Effector memory CD4-positive, alpha-beta T cell (primary cell): ENCODE measurements around the gene DEFB125.
"Not testable (repeated sequence)": the region's sequence is repeated elsewhere in the genome, so short reads cannot be mapped to it uniquely, and the experiment has no call there.

ENCODE experiments used
- DNase-seq, 3 donors: peaks; one replicate each; pipeline ENCODE4 v3.0.0-alpha.2; 2020
- H3K27ac ChIP-seq: 2 replicates; pipeline ENCODE4 v1.7.0; 2013; ENCODE audit warnings: mild to moderate bottlenecking, low read length, moderate library complexity; ENCODE audit not compliant: insufficient read depth, poor library complexity, severe bottlenecking
- H3K27me3 ChIP-seq: replicated peaks from 2 replicates; pipeline ENCODE4 v1.7.0; 2013; ENCODE audit warnings: mild to moderate bottlenecking, low read length; ENCODE audit not compliant: insufficient read depth, control insufficient read depth, poor library complexity, severe bottlenecking
- H3K36me3 ChIP-seq: 2 replicates; pipeline ENCODE4 v1.7.0; 2013; ENCODE audit warnings: mild to moderate bottlenecking, low read length, moderate library complexity; ENCODE audit not compliant: control insufficient read depth, insufficient read depth
- H3K4me1 ChIP-seq: 2 replicates; pipeline ENCODE4 v1.7.0; 2013; ENCODE audit warnings: low read length, mild to moderate bottlenecking; ENCODE audit not compliant: control insufficient read depth, insufficient read depth, poor library complexity, severe bottlenecking
- H3K4me3 ChIP-seq: 2 replicates; pipeline ENCODE4 v1.7.0; 2013; ENCODE audit warnings: low read length, low read depth, mild to moderate bottlenecking; ENCODE audit not compliant: insufficient read depth, poor library complexity, severe bottlenecking
- H3K9me3 ChIP-seq: 2 replicates; pipeline ENCODE4 v1.7.0; 2013; ENCODE audit warnings: mild to moderate bottlenecking, low read length, moderate library complexity; ENCODE audit not compliant: control insufficient read depth

Gene DEFB125

GRCh38 chr20:90651-91050 lies 3.2 kb downstream of the DEFB125 start:
- no peak overlapping the region for H3K4me3 ChIP-seq
- H3K9me3 ChIP-seq = no peaks in the 10 kb centered on the region
- no peak for DNase-seq
- H3K36me3 ChIP-seq = no peaks in the 10 kb centered on the region
- no peaks in the 10 kb centered on the region for H3K4me1 ChIP-seq
- no peak overlapping the region for H3K27ac ChIP-seq
- peaks cover 3% of the 10 kb centered on the region for H3K27me3 ChIP-seq

GRCh38 chr20:93641-94040 lies 6.2 kb downstream of the DEFB125 start:
- no peak overlapping the region for H3K27ac ChIP-seq
- no peaks in the 10 kb centered on the region for H3K4me1 ChIP-seq
- no peaks in the 10 kb centered on the region for H3K36me3 ChIP-seq
- peaks cover 3% of the 10 kb centered on the region for H3K27me3 ChIP-seq
- no peaks in the 10 kb centered on the region for H3K9me3 ChIP-seq
- DNase-seq = no peak
- H3K4me3 ChIP-seq = no peak overlapping the region

- no peaks in the 10 kb centered on the region for H3K9me3 ChIP-seq
- DNase-seq = no peak
- no peak overlapping the region for H3K27ac ChIP-seq
- H3K27me3 ChIP-seq = no peaks in the 10 kb centered on the region
- H3K4me1 ChIP-seq = no peaks in the 10 kb centered on the region
- H3K36me3 ChIP-seq = no peaks in the 10 kb centered on the region
- H3K4me3 ChIP-seq = no peak overlapping the region
Observed at GRCh38 chr20:95215-95614, 7.7 kb downstream of the DEFB125 start.

- not testable (repeated sequence) for H3K4me1 ChIP-seq, DNase-seq, H3K4me3 ChIP-seq, H3K36me3 ChIP-seq, H3K9me3 ChIP-seq, H3K27me3 ChIP-seq, H3K27ac ChIP-seq
Observed at GRCh38 chr20:97691-98090, 10.2 kb downstream of the DEFB125 start.

GRCh38 chr20:101975-102374 lies 14.5 kb downstream of the DEFB125 start:
- H3K4me1 ChIP-seq = no peaks in the 10 kb centered on the region

GRCh38 chr20:103456-103855 lies 16.0 kb downstream of the DEFB125 start:
- Histone ChIP-seq H3K4me1 (no peaks in the 10 kb centered on the region), H3K27ac (no peak overlapping the region), H3K4me3 (no peak overlapping the region), H3K36me3 (no peaks in the 10 kb centered on the region), H3K9me3 (no peaks in the 10 kb centered on the region), H3K27me3 (peaks cover 8% of the 10 kb centered on the region)
- no peak for DNase-seq

More at GRCh38 chr20:101975-102374, 14.5 kb downstream of the DEFB125 start:
- no peak for DNase-seq
- H3K27ac ChIP-seq = no peak overlapping the region
- no peaks in the 10 kb centered on the region for H3K9me3 ChIP-seq
- H3K27me3 ChIP-seq = peaks cover 8% of the 10 kb centered on the region
- H3K36me3 ChIP-seq = no peaks in the 10 kb centered on the region
- H3K4me3 ChIP-seq = no peak overlapping the region

GRCh38 chr20:112396-112795 lies 24.9 kb downstream of the DEFB125 start:
- no peaks in the 10 kb centered on the region for H3K27me3 ChIP-seq
- no peak overlapping the region for H3K4me3 ChIP-seq
- H3K4me1 ChIP-seq = no peaks in the 10 kb centered on the region
- no peaks in the 10 kb centered on the region for H3K9me3 ChIP-seq
- no peaks in the 10 kb centered on the region for H3K36me3 ChIP-seq
- no peak overlapping the region for H3K27ac ChIP-seq
- DNase-seq = no peak

GRCh38 chr20:117518-117917 lies 30.0 kb downstream of the DEFB125 start:
- Histone ChIP-seq H3K27ac (no peak overlapping the region), H3K9me3 (no peaks in the 10 kb centered on the region), H3K27me3 (no peaks in the 10 kb centered on the region), H3K4me1 (no peaks in the 10 kb centered on the region), H3K4me3 (no peak overlapping the region), H3K36me3 (no peaks in the 10 kb centered on the region)
- no peak for DNase-seq

GRCh38 chr20:129786-130323 lies 42.4 kb downstream of the DEFB125 start:
- H3K27ac ChIP-seq, H3K9me3 ChIP-seq, H3K4me3 ChIP-seq, H3K27me3 ChIP-seq, H3K4me1 ChIP-seq, DNase-seq, H3K36me3 ChIP-seq: not testable (repeated sequence)

- no peak for DNase-seq
- Histone ChIP-seq H3K36me3 (no peaks in the 10 kb centered on the region), H3K27me3 (no peaks in the 10 kb centered on the region), H3K4me3 (no peak overlapping the region), H3K4me1 (no peaks in the 10 kb centered on the region), H3K27ac (no peak overlapping the region), H3K9me3 (no peaks in the 10 kb centered on the region)
Observed at GRCh38 chr20:137668-138490, 50.4 kb downstream of the DEFB125 start.
